ENCODE measurements around the gene CTDSP1. TPM values are rescaled to one million over a fixed set of nuclear protein-coding genes. Genes with fewer than 3 reads are reported as not detected.

Gene CTDSP1
- total RNA-seq, 1 donor from 2014 or later, result 48.9 TPM

DNA sequence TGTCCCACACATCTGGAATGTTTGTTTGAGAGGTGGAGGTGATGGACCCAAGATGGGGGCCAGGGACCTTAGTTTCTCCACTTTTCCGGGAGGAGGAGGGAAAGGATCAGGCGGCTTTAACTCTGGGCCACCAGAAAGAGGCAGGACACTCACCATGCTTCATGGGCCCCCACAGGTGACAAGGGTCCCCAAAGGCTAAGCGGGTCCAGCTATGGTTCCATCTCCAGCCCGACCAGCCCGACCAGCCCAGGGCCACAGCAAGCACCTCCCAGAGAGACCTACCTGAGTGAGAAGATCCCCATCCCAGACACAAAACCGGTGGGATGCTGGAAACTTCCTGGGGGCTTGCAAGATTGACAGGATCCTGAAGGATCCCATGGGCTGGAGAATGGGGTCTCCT lies 16.9 kb upstream of the CTDSP1 start:
- no peak for DNase-seq (ENCODE audit: low read depth)

DNA sequence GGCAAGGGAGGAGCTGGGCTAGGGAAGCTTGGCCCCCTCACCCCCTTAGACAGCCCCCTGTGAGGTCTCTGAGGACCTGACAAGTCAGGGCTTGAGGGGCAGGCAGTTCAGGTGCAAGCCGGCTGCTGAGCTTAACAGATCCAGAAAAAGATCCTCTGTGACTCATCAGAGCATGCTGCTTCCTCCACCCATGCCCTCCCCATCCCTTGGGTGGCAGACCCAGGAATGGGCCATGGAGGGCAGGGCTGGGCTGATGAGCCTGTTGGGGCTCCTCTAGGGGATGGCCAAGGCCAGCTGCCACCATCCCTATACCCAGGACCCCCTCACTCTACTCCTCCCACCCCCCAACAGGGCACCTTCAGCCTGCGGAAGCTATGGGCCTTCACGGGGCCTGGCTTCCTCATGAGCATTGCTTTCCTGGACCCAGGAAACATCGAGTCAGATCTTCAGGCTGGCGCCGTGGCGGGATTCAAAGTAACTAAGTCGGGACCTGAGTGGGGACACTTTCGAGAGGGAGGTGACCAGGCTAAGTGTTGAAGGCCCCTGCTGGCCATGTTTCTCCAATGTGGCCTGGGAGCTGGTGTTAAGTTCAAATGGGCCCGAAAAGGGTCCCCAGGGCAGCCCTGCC lies 15.7 kb upstream of the CTDSP1 start:
- peak; percentile 37 for DNase-seq (ENCODE audit: low read depth)

DNA sequence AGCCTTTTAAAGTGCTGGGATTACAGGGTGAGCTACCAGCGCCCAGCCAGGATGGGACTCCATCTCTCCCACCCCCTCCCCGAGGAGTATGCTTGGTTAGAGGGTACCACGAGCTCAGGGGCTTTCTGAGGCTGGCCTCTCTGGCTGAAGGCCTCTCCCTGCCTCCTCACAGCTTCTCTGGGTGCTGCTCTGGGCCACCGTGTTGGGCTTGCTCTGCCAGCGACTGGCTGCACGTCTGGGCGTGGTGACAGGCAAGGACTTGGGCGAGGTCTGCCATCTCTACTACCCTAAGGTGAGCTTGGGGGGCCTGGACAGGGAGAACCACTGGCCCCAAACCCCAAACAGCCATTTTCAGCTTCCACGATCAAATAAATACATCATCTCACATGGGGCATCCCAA lies 14.7 kb upstream of the CTDSP1 start:
- DNase-seq (ENCODE audit: low read depth), result no peak

GRCh38 chr2:218386505-218387368 lies 12.9 kb upstream of the CTDSP1 start:
- no peak for DNase-seq (ENCODE audit: low read depth)

- no peak for DNase-seq (ENCODE audit: low read depth)
Observed at GRCh38 chr2:218387369-218388194, 12.1 kb upstream of the CTDSP1 start.

GRCh38 chr2:218389333-218390150 lies 10.1 kb upstream of the CTDSP1 start:
- no peak for DNase-seq (ENCODE audit: low read depth)

DNA sequence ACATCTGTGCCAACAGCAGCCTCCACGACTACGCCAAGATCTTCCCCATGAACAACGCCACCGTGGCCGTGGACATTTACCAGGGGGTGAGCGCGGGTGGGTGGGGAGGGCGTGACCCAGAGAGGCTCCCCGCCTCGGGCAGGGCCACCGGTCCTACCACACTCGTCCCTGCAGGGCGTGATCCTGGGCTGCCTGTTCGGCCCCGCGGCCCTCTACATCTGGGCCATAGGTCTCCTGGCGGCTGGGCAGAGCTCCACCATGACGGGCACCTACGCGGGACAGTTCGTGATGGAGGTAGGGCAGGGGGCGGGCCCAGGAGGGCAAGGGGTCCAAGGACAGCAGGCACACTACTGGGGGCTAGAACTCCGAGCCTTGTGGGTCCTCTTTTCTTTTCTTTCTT lies 8.5 kb upstream of the CTDSP1 start:
- DNase-seq (ENCODE audit: low read depth), result no peak

- no peak for DNase-seq (ENCODE audit: low read depth)
Observed at GRCh38 chr2:218392459-218392858, 7.2 kb upstream of the CTDSP1 start.

- no peak for DNase-seq (ENCODE audit: low read depth)
Observed at GRCh38 chr2:218392891-218393462, 6.7 kb upstream of the CTDSP1 start.

- no peak for DNase-seq (ENCODE audit: low read depth)
Observed at GRCh38 chr2:218393750-218394290, 5.8 kb upstream of the CTDSP1 start.

GRCh38 chr2:218394298-218395089 lies 5.2 kb upstream of the CTDSP1 start:
- no peak for DNase-seq (ENCODE audit: low read depth)

- DNase-seq (ENCODE audit: low read depth), result no peak
Observed at GRCh38 chr2:218395090-218395444, 4.6 kb upstream of the CTDSP1 start.

- DNase-seq (ENCODE audit: low read depth), result no peak
Observed at GRCh38 chr2:218395456-218395825, 4.2 kb upstream of the CTDSP1 start.

DNA sequence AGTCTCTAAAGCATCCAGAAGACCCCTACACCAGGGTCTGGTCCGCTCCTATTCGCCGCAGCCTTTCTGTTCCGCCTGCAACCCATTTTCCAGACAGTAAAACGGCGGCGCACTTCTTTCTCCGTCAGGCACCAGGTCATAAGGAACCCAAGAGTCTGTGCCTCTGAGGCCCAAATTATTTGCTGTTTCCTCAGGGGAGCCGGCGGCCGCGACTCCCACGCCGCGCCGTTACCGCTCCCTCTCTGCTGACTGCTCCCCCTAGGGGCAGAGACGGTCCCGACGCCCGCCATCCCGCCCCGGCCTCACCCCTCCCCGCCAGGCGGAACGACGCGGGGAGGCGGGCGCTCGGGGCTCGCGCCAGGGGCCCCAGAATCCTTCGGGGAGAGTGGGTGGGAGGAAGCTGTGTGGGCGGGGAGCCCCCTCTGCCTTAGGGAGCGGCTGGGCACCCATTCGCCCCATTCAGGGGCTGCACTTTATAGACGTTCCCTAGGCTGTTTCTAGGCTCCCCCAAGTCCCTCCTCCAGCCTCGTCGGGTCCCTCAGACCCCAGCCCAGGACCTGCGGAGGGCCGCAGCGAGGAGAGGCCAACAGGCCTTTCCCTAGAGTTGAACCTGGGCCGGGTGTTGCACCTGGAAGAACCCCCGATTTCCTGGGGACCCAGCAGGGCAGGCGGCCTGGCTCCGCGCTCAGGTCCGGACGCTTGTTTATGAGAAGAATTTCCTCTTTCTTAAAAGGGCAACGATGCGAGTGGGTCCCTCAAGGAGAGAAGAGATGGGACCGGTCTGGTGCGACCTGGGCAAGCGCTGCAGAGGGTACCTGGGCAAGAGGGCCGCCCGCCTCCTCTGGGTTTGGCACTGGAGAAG lies 3.6 kb upstream of the CTDSP1 start:
- DNase-seq (ENCODE audit: low read depth), result peak; percentile 97

- DNase-seq (ENCODE audit: low read depth), result peak; percentile 83
Observed at GRCh38 chr2:218396688-218397462, 2.8 kb upstream of the CTDSP1 start.

DNA sequence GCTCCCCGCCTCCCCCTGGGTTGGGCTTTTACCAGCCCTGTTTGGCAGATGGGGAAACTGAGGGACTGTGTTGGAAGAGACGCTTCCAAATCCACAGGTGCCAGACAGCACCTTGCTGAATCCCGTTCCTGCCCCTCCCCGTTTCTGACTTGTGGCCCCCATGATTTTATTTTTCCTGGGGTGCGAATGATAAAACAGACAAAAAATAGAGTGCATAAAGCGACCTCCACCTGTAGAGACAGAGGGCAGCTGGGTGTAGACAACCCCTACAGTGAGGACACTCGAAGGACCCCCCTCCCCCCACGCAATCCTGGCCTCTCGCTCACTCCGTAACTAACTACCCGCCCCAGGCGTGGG lies 2.2 kb upstream of the CTDSP1 start:
- DNase-seq (ENCODE audit: low read depth), result no peak

- peak; percentile 70 for DNase-seq (ENCODE audit: low read depth)
Observed at GRCh38 chr2:218397820-218398436, 1.7 kb upstream of the CTDSP1 start.
